Lung (tissue), 12 donors: ENCODE measurements around the gene CDC37L1. TPM values are rescaled to one million over a fixed set of nuclear protein-coding genes. Genes with fewer than 3 reads are reported as not detected.

ENCODE experiments used
- ATAC-seq: fragments of 200-7000 bp; cut with Tn5 transposase; one replicate; pipeline ENCODE4 v1.9.1; 2020; ENCODE audit warnings: moderate number of reproducible peaks; ENCODE audit not compliant: insufficient read depth, low FRiP score
- DNase-seq, 3 donors: peaks; one replicate each; pipeline ENCODE4 v3.0.0-alpha.2; 2013 to 2017
- H3K27ac ChIP-seq, 2 donors: one replicate each; pipeline ENCODE4 v1.5.1; 2013; ENCODE audit warnings: mild to moderate bottlenecking in 2 of 2, moderate library complexity in 2 of 2, control low read depth in 1 of 2, inconsistent platforms in 1 of 2, low read depth in 1 of 2, low read length in 1 of 2
- H3K27me3 ChIP-seq, 3 donors: one replicate each; pipeline ENCODE4 v1.5.1; 2013; ENCODE audit warnings: low read length in 2 of 3; ENCODE audit not compliant: control insufficient read depth in 3 of 3, insufficient read depth in 3 of 3
- H3K36me3 ChIP-seq, 4 donors: one replicate each; pipeline ENCODE4 v1.5.1; 2013; ENCODE audit warnings: low read length in 4 of 4, mild to moderate bottlenecking in 1 of 4, moderate library complexity in 1 of 4; ENCODE audit not compliant: control insufficient read depth in 4 of 4, insufficient read depth in 4 of 4
- H3K4me1 ChIP-seq, 5 donors: one replicate each; pipeline ENCODE4 v1.5.1; 2013; ENCODE audit warnings: low read length in 5 of 5, mild to moderate bottlenecking in 2 of 5, moderate library complexity in 1 of 5; ENCODE audit not compliant: control insufficient read depth in 5 of 5, insufficient read depth in 5 of 5
- H3K4me3 ChIP-seq: one replicate; pipeline ENCODE4 v1.5.1; 2013; ENCODE audit warnings: mild to moderate bottlenecking, control low read depth, moderate library complexity
- H3K9ac ChIP-seq, 2 donors: one replicate each; pipeline ENCODE4 v1.5.1; 2013; ENCODE audit warnings: low read length in 2 of 2, control low read depth in 1 of 2; ENCODE audit not compliant: insufficient read depth in 1 of 2
- H3K9me3 ChIP-seq, 4 donors: one replicate each; pipeline ENCODE4 v1.5.1; 2013; ENCODE audit warnings: low read length in 3 of 4, mild to moderate bottlenecking in 1 of 4, moderate library complexity in 1 of 4; ENCODE audit not compliant: control insufficient read depth in 4 of 4, insufficient read depth in 3 of 4
- WGBS, 2 donors: extraction: QIAGEN DNeasy Blood & Tissue Kit; methylation state at CpG; one replicate each; pipeline ENCODE4 v1.1.7; 2013; 5-methylcytosine and 5-hydroxymethylcytosine counted together
- polyA plus RNA-seq, 2 donors: library from polyadenylated mRNA; stranded (reverse); fragments of 200-250 nt; gene quantifications; one replicate each; pipeline ENCODE4 v1.2.1, GENCODE V29; 2013
- total RNA-seq, 2 donors: library from RNA; depleted of rRNA in 1 of 2; stranded (reverse); fragments of >200 nt in 1 of 2; gene quantifications; one replicate each; pipeline ENCODE4 v1.2.1, GENCODE V29; 2014 to 2021
- TF ChIP-seq, protein P1 (sequence below): IDR thresholded peaks from 2 replicates; pipeline ENCODE4 v1.5.1; 2012; ENCODE audit warnings: mild to moderate bottlenecking; ENCODE audit errors: control extremely low read depth, extremely low read depth
- donor health status: control.
- donor health status: control.
- donor health status: Bipolar disorder and iron deficiency.
- donor health status: healthy.
- donor health status: DM: yes; HTN: yes; CAD: no.

Gene CDC37L1
- total and polyA plus RNA-seq, 4 donors = 9.3 to 30.7 (median 14.1) TPM

DNA sequence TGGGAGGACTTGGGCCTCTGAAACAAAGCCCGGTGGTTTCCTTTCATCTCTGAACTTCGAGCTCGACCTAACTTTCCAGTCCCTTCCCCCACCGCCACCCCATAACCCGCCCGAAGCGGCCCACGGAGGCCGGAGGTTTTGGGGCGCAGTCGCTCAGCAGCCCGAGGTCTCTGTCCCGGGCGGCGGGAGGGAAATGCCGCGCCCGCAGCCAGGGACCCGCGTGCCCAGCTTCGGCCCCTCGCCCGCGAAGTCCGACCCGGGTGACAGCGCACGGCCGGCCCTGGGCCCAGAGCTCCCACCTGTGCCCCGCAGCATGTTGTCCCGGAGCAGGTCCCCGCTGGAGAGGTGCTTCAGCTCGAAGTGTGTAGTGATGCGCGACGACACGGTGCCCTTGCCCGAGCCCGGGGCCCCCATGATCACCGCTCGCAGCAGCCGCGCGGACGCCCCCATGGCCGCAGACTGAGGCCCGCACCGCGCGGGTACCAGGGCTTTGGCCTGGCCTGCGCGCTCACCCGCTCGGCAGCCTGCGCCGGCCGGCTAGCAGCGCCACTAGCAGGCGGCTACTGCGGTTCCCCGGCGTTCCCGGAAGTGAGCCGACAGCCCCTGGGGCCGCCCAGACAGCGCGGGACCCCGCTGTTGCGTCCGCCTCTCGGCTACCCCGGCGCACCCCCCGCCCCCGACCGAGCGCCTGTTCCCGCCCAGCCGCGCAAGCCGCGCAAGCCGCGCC, 61.4 kb downstream of the CDC37L1 start, which contains the start of gene AK3:
Gene AK3, minus strand, starts transcription at position 565 of the 727 bp plus-strand sequence. Its CDS starts 115 bp downstream, at position 450.
- Histone ChIP-seq H3K36me3 (no peaks in the 10 kb centered on the region), H3K9me3 (no peaks in the 10 kb centered on the region), H3K9ac (peak within 1 kb of the TSS; percentile 72 to 77), H3K4me3 (peak within 1 kb of the TSS; percentile 94), H3K27me3 (no peaks in the 10 kb centered on the region), H3K27ac (peak within 1 kb of the TSS; percentile 95 to 96), H3K4me1 (peaks cover 3 to 10% (median 8%) of the 10 kb centered on the region in 5 donors)
- DNase-seq (peak; percentile 92 to 96 (median 94)), ATAC-seq (peak; percentile 93)
- WGBS, 2 donors = 0 to 1% methylated on average over 59 to 84 of the region's 84 CpGs
- TF ChIP-seq, protein P1, sequence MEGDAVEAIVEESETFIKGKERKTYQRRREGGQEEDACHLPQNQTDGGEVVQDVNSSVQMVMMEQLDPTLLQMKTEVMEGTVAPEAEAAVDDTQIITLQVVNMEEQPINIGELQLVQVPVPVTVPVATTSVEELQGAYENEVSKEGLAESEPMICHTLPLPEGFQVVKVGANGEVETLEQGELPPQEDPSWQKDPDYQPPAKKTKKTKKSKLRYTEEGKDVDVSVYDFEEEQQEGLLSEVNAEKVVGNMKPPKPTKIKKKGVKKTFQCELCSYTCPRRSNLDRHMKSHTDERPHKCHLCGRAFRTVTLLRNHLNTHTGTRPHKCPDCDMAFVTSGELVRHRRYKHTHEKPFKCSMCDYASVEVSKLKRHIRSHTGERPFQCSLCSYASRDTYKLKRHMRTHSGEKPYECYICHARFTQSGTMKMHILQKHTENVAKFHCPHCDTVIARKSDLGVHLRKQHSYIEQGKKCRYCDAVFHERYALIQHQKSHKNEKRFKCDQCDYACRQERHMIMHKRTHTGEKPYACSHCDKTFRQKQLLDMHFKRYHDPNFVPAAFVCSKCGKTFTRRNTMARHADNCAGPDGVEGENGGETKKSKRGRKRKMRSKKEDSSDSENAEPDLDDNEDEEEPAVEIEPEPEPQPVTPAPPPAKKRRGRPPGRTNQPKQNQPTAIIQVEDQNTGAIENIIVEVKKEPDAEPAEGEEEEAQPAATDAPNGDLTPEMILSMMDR = no peak

DNA sequence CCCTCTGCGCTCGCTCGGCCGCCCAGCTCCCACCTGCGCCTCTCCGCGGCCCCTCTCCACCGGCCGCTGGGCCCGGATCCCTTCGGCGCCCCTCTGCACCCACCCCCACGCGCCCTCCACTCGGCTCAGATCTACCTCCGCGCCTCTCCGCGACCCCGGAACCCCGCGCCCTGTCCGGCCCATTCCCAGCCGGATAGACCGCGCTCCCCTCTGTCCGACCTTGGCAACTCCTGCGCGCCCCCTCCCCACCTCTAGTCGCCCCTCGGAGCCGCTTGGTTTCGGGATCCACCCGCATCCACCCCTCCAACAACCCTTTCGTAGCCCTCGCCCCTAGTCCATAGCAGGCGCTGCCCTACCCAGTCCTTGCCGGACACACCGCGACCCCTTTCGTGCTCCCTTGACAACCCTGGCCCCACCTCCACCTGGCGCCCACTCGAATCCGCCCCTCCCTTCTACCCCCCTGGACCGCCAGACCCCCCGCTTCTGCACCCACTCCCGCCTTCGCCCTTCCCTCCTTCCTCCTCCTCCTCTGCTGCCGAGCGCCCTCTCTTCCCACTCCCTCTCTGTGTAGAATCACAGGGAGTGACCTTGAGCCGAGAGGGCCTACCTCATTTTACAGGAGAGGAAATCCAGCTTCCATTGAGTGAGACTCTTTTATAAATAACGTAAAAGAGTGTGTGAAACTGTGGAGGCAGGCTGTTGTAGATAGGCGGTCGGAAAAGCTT, 62.2 kb downstream of the CDC37L1 start:
- Histone ChIP-seq H3K27me3 (no peaks in the 10 kb centered on the region), H3K9ac (peak overlapping the region in 1 of 2 donors; percentile 46), H3K9me3 (no peaks in the 10 kb centered on the region), H3K36me3 (no peaks in the 10 kb centered on the region), H3K27ac (peak overlapping the region; percentile 95 to 96), H3K4me1 (peaks cover 3 to 10% (median 8%) of the 10 kb centered on the region in 5 donors), H3K4me3 (peak overlapping the region; percentile 94)
- WGBS, 2 donors = 2 to 4% methylated on average over 33 to 54 of the region's 54 CpGs
- ATAC-seq = peak; percentile 25
- peak; percentile 30 to 55 (median 37) for DNase-seq
- TF ChIP-seq, protein P1 = no peak

DNA sequence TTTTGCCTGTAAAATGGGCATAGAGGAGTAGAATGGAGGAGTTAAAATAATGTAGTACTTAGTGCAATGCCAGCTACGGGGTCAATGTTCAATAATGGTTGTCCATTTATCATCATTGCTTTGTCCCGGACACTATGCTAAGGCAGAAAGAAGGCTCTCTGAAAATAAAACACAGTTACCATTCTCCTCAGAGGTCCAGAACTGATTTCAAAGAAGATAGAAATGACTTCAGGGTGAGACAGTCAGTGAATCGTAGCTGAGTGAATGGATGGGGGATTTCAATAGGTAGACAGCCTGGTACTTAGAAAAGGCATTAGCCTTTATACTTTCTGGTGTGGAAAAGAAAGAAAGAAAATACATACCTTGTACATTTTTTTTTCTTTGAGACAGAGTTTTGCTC, 62.9 kb downstream of the CDC37L1 start:
- DNase-seq (no peak), ATAC-seq (no peak)
- no peaks in the 10 kb centered on the region for H3K9me3 ChIP-seq
- 61 to 65% methylated on average over 3 of the region's 3 CpGs for WGBS, 2 donors
- no peaks in the 10 kb centered on the region for H3K36me3 ChIP-seq
- H3K4me3 ChIP-seq = no peak overlapping the region
- TF ChIP-seq, protein P1 = no peak
- peak overlapping the region in 1 of 2 donors; percentile 95 for H3K27ac ChIP-seq
- H3K9ac ChIP-seq = no peak overlapping the region
- H3K4me1 ChIP-seq = peaks cover 3 to 10% (median 8%) of the 10 kb centered on the region in 5 donors
- no peaks in the 10 kb centered on the region for H3K27me3 ChIP-seq
